Activated T-cell treated with anti-CD3 and anti-CD28 coated beads, Interleukin-2, amount 50 U/mL, for 24 hours (primary cell): ENCODE results near the gene DR1.

Experiments
- DNase-seq: peaks from one replicate; pipeline ENCODE4 v3.0.0-alpha.2; 2020
- H3K27ac Mint-ChIP-seq: 2 replicates; pipeline ENCODE4 v1.8.0; 2020; ENCODE audit warnings: mild to moderate bottlenecking, mixed read lengths
- H3K27me3 Mint-ChIP-seq: 2 replicates; pipeline ENCODE4 v1.8.0; 2020; ENCODE audit warnings: mixed read lengths
- H3K36me3 Mint-ChIP-seq: 2 replicates; pipeline ENCODE4 v1.8.0; 2020; ENCODE audit warnings: low read depth, mixed read lengths
- H3K4me1 Mint-ChIP-seq: 2 replicates; pipeline ENCODE4 v1.8.0; 2020; ENCODE audit warnings: low read depth, mixed read lengths
- H3K4me3 Mint-ChIP-seq: 2 replicates; pipeline ENCODE4 v1.8.0; 2020; ENCODE audit warnings: mild to moderate bottlenecking, moderate library complexity, mixed read lengths
- H3K9me3 Mint-ChIP-seq: 2 replicates; pipeline ENCODE4 v1.8.0; 2020; ENCODE audit warnings: mixed read lengths

DR1 gene

DNA sequence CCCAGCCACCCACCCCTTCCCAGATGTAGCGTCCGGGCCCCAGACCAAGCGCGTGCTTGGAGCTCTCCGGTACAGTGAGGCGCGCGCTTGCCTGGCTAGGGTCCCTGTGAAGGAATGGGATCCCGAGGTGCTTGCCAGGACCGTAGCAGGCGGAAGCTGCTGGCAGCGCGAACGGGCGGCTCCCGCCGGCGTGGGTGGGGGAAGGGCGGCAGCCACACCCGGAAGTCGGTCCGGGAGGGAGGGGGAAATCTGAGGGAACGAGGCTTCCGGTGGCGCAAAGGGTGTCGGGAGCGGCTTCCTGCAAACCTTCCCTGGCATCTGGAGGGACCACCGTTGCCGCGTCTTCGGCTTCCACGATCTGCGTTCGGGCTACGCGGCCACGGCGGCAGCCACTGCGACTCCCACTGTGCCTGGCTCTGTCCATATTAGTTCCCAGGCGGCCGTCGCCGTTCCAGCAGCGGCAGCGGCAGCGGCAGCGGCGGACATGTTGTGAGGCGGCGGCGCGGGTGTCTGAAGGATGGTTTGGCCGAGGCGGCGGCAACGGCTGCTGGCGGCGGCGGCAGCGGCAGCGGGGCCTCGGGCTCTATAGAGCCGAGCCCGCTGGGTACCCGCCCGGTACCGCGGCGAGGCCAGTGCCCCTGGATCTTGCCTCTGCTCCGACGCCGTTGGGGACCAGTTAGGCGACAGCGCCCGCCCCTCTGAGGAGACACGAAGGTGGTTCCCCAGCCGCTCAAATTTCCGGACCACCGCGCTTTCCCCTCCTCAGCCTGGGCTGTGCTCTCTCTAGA, at the start of gene DR1:
TSS of gene DR1 (plus strand) at position 275 of the 788 bp plus-strand sequence. CDS start 739 bp downstream, outside the sequence.
- H3K27me3 Mint-ChIP-seq, result no peaks in the 10 kb centered on the region
- DNase-seq, result peak; percentile 96
- H3K36me3 Mint-ChIP-seq, result peaks cover 57% of the 10 kb centered on the region
- H3K4me3 Mint-ChIP-seq, result peak within 1 kb of the TSS; percentile 89
- peak within 1 kb of the TSS; percentile 98 for H3K27ac Mint-ChIP-seq
- H3K9me3 Mint-ChIP-seq, result no peaks in the 10 kb centered on the region
- peaks cover 29% of the 10 kb centered on the region for H3K4me1 Mint-ChIP-seq

DNA sequence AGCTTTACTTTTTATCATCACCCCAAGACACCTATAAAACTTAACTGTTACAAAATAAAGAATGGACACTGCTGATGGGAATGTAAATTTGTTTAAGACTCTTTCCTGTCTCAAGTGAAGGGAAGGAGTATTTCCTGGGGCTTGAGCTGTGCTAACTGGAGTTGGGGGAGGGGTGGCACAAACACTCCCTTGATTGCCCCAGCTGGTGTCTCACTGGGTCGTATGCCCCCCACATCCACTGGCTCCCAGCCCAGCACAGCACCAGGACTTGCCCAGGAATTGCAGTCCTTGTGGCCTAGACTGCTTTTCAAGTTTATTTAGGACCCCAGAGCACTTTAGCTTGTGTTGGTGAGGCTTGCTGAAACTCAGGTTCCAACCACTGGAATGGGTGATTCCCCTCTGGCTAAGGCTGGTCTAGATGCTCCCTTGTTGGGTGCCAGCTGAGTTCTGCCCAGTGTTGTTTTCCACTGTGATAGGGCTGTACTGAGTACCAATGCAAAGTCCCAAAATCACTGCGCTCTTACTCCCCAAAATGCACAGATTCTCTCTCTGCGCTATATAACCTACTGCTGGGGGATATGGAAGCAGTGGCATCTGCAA, 49.1 kb upstream of the DR1 start:
- Mint-ChIP-seq H3K27me3 (no peaks in the 10 kb centered on the region), H3K4me1 (no peaks in the 10 kb centered on the region), H3K9me3 (no peaks in the 10 kb centered on the region), H3K4me3 (no peak overlapping the region), H3K36me3 (peaks cover 21% of the 10 kb centered on the region), H3K27ac (no peak overlapping the region)
- DNase-seq, result no peak

DNA sequence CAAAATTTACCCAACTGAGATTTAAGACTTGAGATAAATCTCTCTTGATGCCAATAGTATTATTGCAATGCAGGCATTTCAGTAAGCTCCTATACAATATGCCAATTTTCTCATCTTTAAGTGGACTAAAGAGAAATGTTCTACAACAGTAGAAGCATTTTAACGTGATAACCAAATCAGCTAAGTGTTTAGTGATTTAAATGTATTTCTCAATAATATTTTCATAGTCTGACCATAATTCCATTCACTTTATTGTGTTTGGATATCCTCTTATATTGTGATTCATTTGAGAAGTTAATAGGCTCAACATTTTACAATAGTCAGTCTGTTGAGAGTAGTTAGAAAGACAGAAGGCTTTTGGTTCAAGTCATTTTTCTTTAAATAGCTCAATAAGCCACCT, 44.6 kb upstream of the DR1 start:
- Mint-ChIP-seq H3K4me1 (no peaks in the 10 kb centered on the region), H3K27ac (no peak overlapping the region), H3K36me3 (peaks cover 7% of the 10 kb centered on the region), H3K27me3 (no peaks in the 10 kb centered on the region), H3K9me3 (no peaks in the 10 kb centered on the region), H3K4me3 (no peak overlapping the region)
- no peak for DNase-seq

DNA sequence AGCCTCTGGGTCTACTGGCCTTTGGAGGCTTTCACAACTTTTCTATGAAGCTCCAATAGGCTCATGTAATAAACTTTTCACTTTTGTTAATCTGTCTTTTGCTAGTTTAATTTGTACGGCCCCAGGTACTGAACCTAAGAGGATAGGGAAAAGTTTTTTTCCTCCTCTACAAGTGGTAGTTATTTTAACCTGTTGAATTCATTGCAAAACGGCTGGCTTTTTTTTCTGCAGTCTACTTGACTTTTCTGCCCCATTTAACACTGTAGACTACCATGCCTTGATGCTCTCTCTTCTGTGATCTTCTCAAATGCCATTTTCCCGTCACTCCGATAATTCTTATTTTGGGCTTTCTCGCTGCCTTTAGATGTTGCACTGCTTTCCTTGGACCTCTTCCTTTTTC, 43.6 kb upstream of the DR1 start:
- Mint-ChIP-seq H3K36me3 (peaks cover 7% of the 10 kb centered on the region), H3K9me3 (no peaks in the 10 kb centered on the region), H3K4me1 (no peaks in the 10 kb centered on the region), H3K4me3 (no peak overlapping the region), H3K27ac (no peak overlapping the region), H3K27me3 (no peaks in the 10 kb centered on the region)
- no peak for DNase-seq

DNA sequence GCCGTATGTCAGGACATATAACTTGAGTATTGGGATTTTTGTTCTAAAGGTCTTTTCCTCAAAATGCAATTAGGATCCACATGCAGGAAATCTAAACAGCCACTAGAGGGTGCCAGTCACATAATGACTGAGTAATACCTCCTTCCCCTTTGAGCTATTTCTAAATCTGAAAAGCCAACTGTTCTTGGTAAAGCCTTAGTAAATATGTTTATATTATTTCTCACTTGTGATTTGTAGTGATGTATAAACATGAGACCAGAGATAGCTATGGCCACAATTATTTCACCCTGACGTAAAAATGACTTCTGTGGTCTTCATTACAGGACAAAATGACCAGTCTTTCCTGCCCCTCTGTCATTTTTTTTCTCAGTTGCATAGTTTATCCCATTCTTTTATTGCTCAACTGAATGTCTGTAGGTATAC, 41.0 kb upstream of the DR1 start:
- H3K36me3 Mint-ChIP-seq, result peaks cover 4% of the 10 kb centered on the region
- no peak for DNase-seq
- no peak overlapping the region for H3K27ac Mint-ChIP-seq
- no peak overlapping the region for H3K4me3 Mint-ChIP-seq
- no peaks in the 10 kb centered on the region for H3K27me3 Mint-ChIP-seq
- H3K9me3 Mint-ChIP-seq, result no peaks in the 10 kb centered on the region
- H3K4me1 Mint-ChIP-seq, result no peaks in the 10 kb centered on the region

DNA sequence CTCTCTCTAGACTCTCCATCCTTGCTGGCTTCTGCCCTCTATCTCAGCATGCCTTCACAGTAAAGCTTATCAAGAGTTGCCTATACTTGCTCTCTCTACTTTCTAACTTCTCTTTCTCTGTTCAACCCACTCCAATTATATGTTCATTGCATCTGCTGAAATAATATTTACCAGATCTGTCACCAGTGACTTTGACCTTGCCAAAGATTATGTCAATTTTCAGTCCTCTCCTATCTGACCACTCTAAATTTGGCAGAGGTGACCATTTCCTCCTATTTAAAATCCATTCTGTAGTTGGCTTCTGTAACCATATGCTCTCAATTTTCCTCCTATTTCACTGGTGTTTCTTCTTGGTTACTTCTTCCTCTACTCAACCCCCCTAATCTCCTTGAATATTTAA, 38.8 kb upstream of the DR1 start:
- Mint-ChIP-seq H3K9me3 (no peaks in the 10 kb centered on the region), H3K4me3 (no peak overlapping the region), H3K36me3 (peaks cover 2% of the 10 kb centered on the region), H3K27ac (no peak overlapping the region), H3K4me1 (no peaks in the 10 kb centered on the region), H3K27me3 (no peaks in the 10 kb centered on the region)
- DNase-seq, result no peak

DNA sequence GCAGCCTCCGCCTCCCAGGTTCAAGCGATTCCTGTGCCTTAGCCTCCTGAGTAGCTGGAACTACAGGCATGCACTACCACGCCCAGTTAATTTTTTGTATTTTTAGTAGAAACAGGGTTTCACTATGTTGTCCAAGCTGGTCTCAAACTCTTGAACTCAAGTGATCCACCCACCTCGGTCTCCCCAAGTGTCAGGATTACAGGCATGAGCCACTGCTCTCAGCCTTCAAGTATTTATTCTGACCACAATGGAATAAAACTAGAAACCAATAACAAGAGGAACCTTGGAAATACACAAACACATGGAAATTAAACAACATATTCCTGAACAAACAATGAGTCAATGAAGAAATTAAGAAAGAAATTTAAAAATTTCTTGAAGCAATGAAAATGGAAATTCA, 32.7 kb upstream of the DR1 start:
- peaks cover 9% of the 10 kb centered on the region for H3K36me3 Mint-ChIP-seq

DNA sequence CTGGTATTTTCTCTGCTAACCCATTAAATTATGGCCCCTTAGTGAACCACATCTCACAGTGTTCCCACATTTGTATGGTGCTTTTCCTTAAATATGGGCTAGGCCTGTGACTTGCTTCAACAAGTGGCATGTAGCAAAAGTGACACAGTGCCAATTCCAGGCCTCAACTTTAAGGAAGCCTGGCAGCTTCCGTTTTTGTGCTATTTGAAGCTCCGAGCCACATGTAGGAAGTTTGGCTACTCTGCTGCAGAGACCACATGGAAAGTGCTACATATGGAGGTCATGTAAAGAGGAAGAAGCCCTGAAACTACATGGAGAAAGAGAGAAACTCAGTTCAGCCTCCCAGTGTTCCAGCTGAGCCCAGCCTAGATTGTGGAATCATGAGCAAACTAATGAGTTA, 28.5 kb upstream of the DR1 start:
- Mint-ChIP-seq H3K9me3 (no peaks in the 10 kb centered on the region), H3K27me3 (no peaks in the 10 kb centered on the region), H3K4me3 (no peak overlapping the region), H3K27ac (no peak overlapping the region), H3K36me3 (peaks cover 7% of the 10 kb centered on the region), H3K4me1 (no peaks in the 10 kb centered on the region)
- DNase-seq, result no peak

More for the DNA sequence above, 32.7 kb upstream of the DR1 start:
- no peak overlapping the region for H3K4me3 Mint-ChIP-seq
- H3K4me1 Mint-ChIP-seq, result no peaks in the 10 kb centered on the region
- DNase-seq, result no peak
- no peaks in the 10 kb centered on the region for H3K27me3 Mint-ChIP-seq
- no peaks in the 10 kb centered on the region for H3K9me3 Mint-ChIP-seq
- H3K27ac Mint-ChIP-seq, result no peak overlapping the region

DNA sequence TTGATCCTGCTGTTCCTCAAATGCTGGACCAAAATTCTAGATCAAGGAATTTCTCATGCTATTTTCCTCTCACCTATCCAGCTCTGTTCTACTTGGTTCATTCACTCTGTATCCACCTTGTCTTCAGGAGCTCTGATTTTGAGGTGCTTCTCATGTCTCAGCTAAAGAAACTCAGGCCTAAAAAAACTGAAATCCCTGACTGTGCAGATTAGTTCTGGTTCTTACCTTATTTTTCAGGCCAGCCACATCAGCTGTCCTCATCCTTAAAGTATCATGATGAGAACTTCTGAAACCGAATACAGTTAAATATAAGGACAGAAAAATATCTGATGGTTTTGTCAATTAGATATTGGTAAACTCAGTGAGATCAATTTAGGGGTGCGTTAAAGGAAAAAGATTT, 27.8 kb upstream of the DR1 start:
- peaks cover 5% of the 10 kb centered on the region for H3K36me3 Mint-ChIP-seq
- no peak overlapping the region for H3K4me3 Mint-ChIP-seq
- H3K4me1 Mint-ChIP-seq, result no peaks in the 10 kb centered on the region
- H3K9me3 Mint-ChIP-seq, result no peaks in the 10 kb centered on the region
- no peak overlapping the region for H3K27ac Mint-ChIP-seq
- DNase-seq, result no peak
- H3K27me3 Mint-ChIP-seq, result no peaks in the 10 kb centered on the region

DNA sequence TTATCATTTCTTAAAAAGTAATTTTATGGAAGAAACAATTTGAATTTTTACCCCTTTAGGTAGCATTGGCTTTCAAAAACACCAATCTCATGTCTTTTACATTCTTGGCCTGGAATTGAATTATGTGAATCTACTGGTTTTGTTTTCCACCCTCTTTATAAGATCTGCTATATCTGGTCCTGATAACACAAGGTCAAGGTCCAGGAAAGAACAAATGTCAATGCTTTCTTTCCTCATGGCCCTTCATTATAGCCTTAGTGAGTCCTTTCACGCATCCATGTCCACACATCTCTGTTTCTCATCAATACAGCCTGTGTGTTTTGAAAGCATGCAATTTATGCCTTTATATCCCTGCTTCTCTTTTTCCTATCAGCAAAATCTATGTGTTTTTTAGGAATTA, 24.0 kb upstream of the DR1 start:
- H3K27ac Mint-ChIP-seq, result no peak overlapping the region
- H3K4me1 Mint-ChIP-seq, result peaks cover 2% of the 10 kb centered on the region
- H3K4me3 Mint-ChIP-seq, result no peak overlapping the region
- no peaks in the 10 kb centered on the region for H3K27me3 Mint-ChIP-seq
- H3K36me3 Mint-ChIP-seq, result no peaks in the 10 kb centered on the region
- DNase-seq, result no peak
- no peaks in the 10 kb centered on the region for H3K9me3 Mint-ChIP-seq

DNA sequence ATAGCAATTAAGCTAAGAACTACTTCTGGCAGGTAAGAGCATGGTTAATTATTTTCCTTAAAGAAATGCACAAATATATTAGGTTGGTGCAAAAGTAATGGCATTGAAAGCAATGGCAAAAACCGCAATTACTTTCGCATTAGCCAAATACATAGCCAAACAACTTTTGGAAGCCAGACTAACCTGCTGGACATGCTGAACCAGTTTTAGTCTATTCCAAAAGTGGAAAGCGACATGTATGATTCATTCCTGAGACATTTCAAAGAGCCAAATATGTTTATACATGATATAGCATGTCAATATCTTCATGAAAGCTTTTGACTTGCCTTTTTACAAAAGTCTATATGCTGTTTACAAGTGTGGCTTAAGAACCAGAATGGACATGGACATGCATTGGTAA, 23.4 kb upstream of the DR1 start:
- no peak overlapping the region for H3K4me3 Mint-ChIP-seq
- no peak overlapping the region for H3K27ac Mint-ChIP-seq
- H3K4me1 Mint-ChIP-seq, result peaks cover 2% of the 10 kb centered on the region
- DNase-seq, result no peak
- H3K27me3 Mint-ChIP-seq, result no peaks in the 10 kb centered on the region
- no peaks in the 10 kb centered on the region for H3K9me3 Mint-ChIP-seq
- no peaks in the 10 kb centered on the region for H3K36me3 Mint-ChIP-seq

DNA sequence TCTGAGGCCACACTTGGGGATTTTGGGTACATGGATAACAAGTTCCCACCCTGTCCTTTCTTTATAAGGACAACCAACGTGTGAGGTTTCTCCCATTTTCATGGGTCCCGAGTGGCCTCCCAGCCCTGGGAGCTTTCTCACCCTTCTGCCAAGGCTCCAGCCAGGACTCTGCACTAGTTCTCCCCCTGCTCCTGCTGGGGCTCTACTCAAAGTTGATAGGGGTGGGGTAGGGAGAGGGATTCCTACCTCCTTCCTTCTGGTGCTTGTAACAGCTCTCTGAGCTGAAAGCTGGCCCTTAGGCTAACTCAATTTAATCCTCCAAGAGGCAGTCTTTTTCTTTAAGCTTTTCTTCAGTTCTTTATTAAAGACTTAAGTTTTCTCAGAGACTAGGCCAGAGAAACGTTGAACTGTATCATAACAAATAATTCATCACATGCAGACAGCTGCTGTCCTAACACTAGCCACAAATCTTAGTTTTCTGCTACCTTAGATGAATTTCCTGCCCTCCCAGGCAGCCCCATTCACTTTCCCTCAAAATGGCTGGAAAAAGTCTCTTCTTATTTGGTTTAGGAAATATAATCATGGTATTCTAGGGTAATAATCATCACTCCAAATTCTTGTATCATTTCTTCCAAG, 22.4 kb upstream of the DR1 start:
- no peak overlapping the region for H3K4me3 Mint-ChIP-seq
- no peak overlapping the region for H3K27ac Mint-ChIP-seq
- H3K27me3 Mint-ChIP-seq, result no peaks in the 10 kb centered on the region
- no peaks in the 10 kb centered on the region for H3K36me3 Mint-ChIP-seq
- no peaks in the 10 kb centered on the region for H3K9me3 Mint-ChIP-seq
- DNase-seq, result no peak
- peaks cover 2% of the 10 kb centered on the region for H3K4me1 Mint-ChIP-seq

DNA sequence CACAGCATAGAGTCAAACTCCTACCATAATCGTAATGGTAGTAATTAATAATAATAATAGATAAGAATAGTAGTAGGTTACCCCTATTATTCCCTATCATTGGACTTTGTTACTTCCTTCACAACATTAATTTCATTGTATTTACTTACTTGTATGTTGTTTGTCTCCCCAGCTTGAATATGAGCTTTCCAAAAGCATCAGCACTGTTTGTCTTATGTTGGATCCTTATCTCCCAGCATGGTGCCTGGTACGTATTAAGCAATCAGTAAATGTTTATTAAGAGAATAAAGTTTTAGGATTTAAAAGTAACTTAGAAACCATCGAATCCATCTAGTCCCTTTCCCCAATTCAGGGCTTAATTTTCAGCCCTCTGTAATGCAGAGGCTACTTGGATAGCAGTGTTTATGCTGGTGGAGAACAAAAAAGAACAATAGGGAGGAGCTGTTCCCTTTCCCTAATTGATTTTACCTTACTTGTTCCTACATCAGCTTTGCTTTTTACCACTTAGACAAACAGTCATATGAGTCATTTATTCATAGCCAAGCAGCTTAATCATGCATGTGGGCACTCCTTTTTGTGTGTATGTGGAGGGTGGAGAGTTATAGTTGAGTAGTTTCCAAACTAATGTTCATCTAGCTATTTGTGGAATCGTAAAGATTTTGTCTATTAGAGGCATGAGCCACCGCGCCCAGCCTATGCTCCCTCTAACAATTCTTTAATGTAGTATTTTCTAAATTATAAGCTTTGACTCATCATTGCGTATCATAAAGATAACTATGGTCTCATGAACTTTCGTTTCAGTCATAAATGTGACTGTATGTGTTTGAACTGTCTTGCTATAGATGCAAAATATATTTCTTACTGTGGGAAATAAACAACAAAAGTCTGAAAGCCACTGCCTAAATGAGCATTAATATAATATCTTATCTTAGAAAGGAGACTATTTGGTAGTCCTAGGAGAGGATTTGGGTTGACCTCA, 20.9 kb upstream of the DR1 start:
- no peak for DNase-seq
- Mint-ChIP-seq H3K36me3 (no peaks in the 10 kb centered on the region), H3K9me3 (no peaks in the 10 kb centered on the region), H3K4me1 (peaks cover 2% of the 10 kb centered on the region), H3K27ac (no peak overlapping the region), H3K4me3 (no peak overlapping the region), H3K27me3 (no peaks in the 10 kb centered on the region)
